Ovary (tissue), 3 donors: ENCODE data around the gene ANK2.

ENCODE experiments used
- CTCF ChIP-seq, 3 donors: fragments of 450-650 bp in 2 of 3; fragments of 200-600 bp in 1 of 3; IDR thresholded peaks; one replicate each; pipeline versions ENCODE4 v1.5.1 to v1.8.0; 2016 to 2022; ENCODE audit warnings: antibody characterized with exemption in 3 of 3, mild to moderate bottlenecking in 1 of 3
- EP300 ChIP-seq: sonication (generic); formaldehyde crosslinking; IDR thresholded peaks from one replicate; pipeline ENCODE4 v1.6.1; 2017; ENCODE audit warnings: antibody characterized with exemption
- POLR2A ChIP-seq: fragments of 450-650 bp; IDR thresholded peaks from one replicate; pipeline ENCODE4 v1.6.1; 2017; ENCODE audit warnings: antibody characterized with exemption, mild to moderate bottlenecking, moderate library complexity
- donor health status: DM: no; HTN: no; CAD: no.

GRCh38 chr4:113008716-113009115 is 40.7 kb upstream of the ANK2 start:
- TF ChIP-seq POLR2A (no peak), CTCF (IDR thresholded peaks at IDR 0.05) (no peak), EP300 (no peak)
